Panc1 (cell line): ENCODE results near the gene TRAPPC6A. TPM values are rescaled to one million over a fixed set of nuclear protein-coding genes. Genes with fewer than 3 reads are reported as not detected.

Experiments
- ATAC-seq: fragments of 200-7000 bp; cut with Tn5 transposase; 2 replicates; pipeline ENCODE4 v1.9.1; 2020; ENCODE audit warnings: mild to moderate bottlenecking, moderate library complexity
- BruUV-seq: library from RNA; stranded (reverse); fragments of 400-500 nt; replicated peaks from 2 replicates; lab custom pipeline; 2021; lab: Mats Ljungman, UMichigan
- CTCF ChIA-PET: fragments of 300-600 bp; sonication (Branson Sonifier 250); formaldehyde crosslinking; loops from one replicate; lab custom pipeline; 2022; ENCODE audit warnings: antibody characterized with exemption; lab: Charles Lee
- POLR2A ChIA-PET: fragments of 300-600 bp; sonication (Branson Sonifier 250); formaldehyde crosslinking; loops from one replicate; lab custom pipeline; 2022; ENCODE audit warnings: antibody characterized with exemption; lab: Charles Lee
- DNase-seq: peaks from one replicate; pipeline ENCODE4 v3.0.0-alpha.2; 2010; ENCODE audit warnings: low read depth, low spot score
- H3K27ac ChIP-seq: 2 replicates; pipeline ENCODE4 v1.5.1; 2011; ENCODE audit warnings: mild to moderate bottlenecking, low read length, inconsistent platforms
- H3K27me3 ChIP-seq: fragments of 200-500 bp; sonication (Bioruptor generic); 2 replicates; pipeline ENCODE4 v1.6.0; 2014; ENCODE audit warnings: low read length, inconsistent platforms; ENCODE audit not compliant: control insufficient read depth, insufficient read depth
- H3K36me3 ChIP-seq: fragments of 200-500 bp; sonication (Bioruptor generic); 2 replicates; pipeline ENCODE4 v1.5.1; 2014; ENCODE audit warnings: inconsistent platforms, mild to moderate bottlenecking, low read length, moderate library complexity; ENCODE audit not compliant: control insufficient read depth, insufficient read depth
- H3K4me1 ChIP-seq: 2 replicates; pipeline ENCODE4 v1.5.1; 2011; ENCODE audit warnings: inconsistent platforms, mild to moderate bottlenecking, low read length, moderate library complexity; ENCODE audit not compliant: control insufficient read depth, insufficient read depth
- H3K4me3 ChIP-seq, 2 experiments: 2 replicates each; pipeline ENCODE4 v1.5.1; 2011 to 2012; ENCODE audit warnings: low read depth in 2 of 2, low read length in 2 of 2, mild to moderate bottlenecking in 2 of 2, inconsistent platforms in 1 of 2, moderate library complexity in 1 of 2
- H3K9me3 ChIP-seq: fragments of 200-500 bp; sonication (Bioruptor generic); 2 replicates; pipeline ENCODE4 v1.5.1; 2014; ENCODE audit warnings: low read depth, mild to moderate bottlenecking, inconsistent platforms, low read length, moderate library complexity; ENCODE audit not compliant: control insufficient read depth, insufficient read depth
- CTCF ChIP-seq: fragments of 450-650 bp; IDR thresholded peaks from 2 replicates; pipeline ENCODE4 v1.5.1; 2017; ENCODE audit warnings: mild to moderate bottlenecking
- POLR2AphosphoS5 ChIP-seq: IDR thresholded peaks from 2 replicates; pipeline ENCODE4 v1.6.1; 2012; ENCODE audit warnings: mild to moderate bottlenecking, low read depth, low read length, moderate library complexity
- REST ChIP-seq, 2 experiments: IDR thresholded peaks; 2 replicates each; pipeline ENCODE4 v1.6.1; 2011 to 2012; ENCODE audit warnings: low read depth in 2 of 2, control low read depth in 1 of 2, low read length in 1 of 2, mild to moderate bottlenecking in 1 of 2, moderate library complexity in 1 of 2; ENCODE audit not compliant: insufficient read depth in 1 of 2
- SIN3A ChIP-seq: IDR thresholded peaks from 2 replicates; pipeline ENCODE4 v1.6.1; 2012; ENCODE audit warnings: low read depth, mild to moderate bottlenecking, low read length, moderate library complexity, borderline replicate concordance; ENCODE audit not compliant: insufficient read depth
- TCF7L2 ChIP-seq: IDR thresholded peaks from 2 replicates; pipeline ENCODE4 v1.6.1; 2011; ENCODE audit warnings: mild to moderate bottlenecking, low read depth, low read length, inconsistent platforms
- in situ Hi-C: cut with HindIII; loops from 2 replicates; pipeline ENCODE4 v1.10.0; 2016; ENCODE audit warnings: low sequenced_read_pairs, low pct_unique_long_range_greater_than_20kb
- intact Hi-C: fragments of 100-400 bp; cut with micrococcal nuclease; formaldehyde crosslinking; loops from one replicate; pipeline ENCODE4 v1.10.0; 2022; ENCODE audit not compliant: unreplicated experiment
- total RNA-seq: library from RNA; stranded (reverse); gene quantifications from one replicate; pipeline ENCODE4 v1.2.1, GENCODE V29; 2021; ENCODE audit not compliant: unreplicated experiment

TRAPPC6A gene
- total RNA-seq, 1 experiment from 2014 or later: 24.7 TPM

GRCh38 chr19:45172173-45172572 is 5.9 kb downstream of the TRAPPC6A start:
- H3K4me3 ChIP-seq: no peak overlapping the region
- ATAC-seq (no peak), DNase-seq (no peak)
- TF ChIP-seq POLR2AphosphoS5 (no peak), REST (IDR thresholded peaks at IDR 0.05; ENCODE audit: insufficient read depth in 1 of 2, low read depth in 2 of 2, low read length in 1 of 2) (no peak), TCF7L2 (no peak), CTCF (no peak), SIN3A (no peak)
- no peaks in the 10 kb centered on the region for H3K36me3 ChIP-seq
- no peak overlapping the region for H3K27ac ChIP-seq
- ChIA-PET POLR2A (no interaction called here), CTCF (no interaction called here)
- H3K9me3 ChIP-seq: no peaks in the 10 kb centered on the region
- H3K4me1 ChIP-seq: no peaks in the 10 kb centered on the region
- no peaks in the 10 kb centered on the region for H3K27me3 ChIP-seq
- BruUV-seq: no TSS peak
- intact Hi-C loops (no loop called here), in situ Hi-C loops (no loop called here)

- ChIA-PET POLR2A (no interaction called here), CTCF (interaction anchor here (0.5 kb wide), 1 partner anchor 51 kb away, joined by 5 read pairs; no protein-coding TSS in a partner anchor)
- DNase-seq: no peak
- Histone ChIP-seq H3K36me3 (no peaks in the 10 kb centered on the region), H3K27ac (no peak overlapping the region), H3K9me3 (no peaks in the 10 kb centered on the region), H3K4me3 (no peak overlapping the region), H3K4me1 (no peaks in the 10 kb centered on the region), H3K27me3 (no peaks in the 10 kb centered on the region)
- intact Hi-C loops: no loop called here
- ATAC-seq: no peak
- in situ Hi-C loops: no loop called here
- no peak for TF ChIP-seq CTCF
- TF ChIP-seq TCF7L2: no peak
- no peak for TF ChIP-seq SIN3A
- TF ChIP-seq POLR2AphosphoS5: no peak
- no peak for TF ChIP-seq REST (IDR thresholded peaks at IDR 0.05; ENCODE audit: insufficient read depth in 1 of 2, low read depth in 2 of 2, low read length in 1 of 2)
- no TSS peak for BruUV-seq
Observed at GRCh38 chr19:45171211-45171623, 6.8 kb downstream of the TRAPPC6A start.
